Naive thymus-derived CD8-positive, alpha-beta T cell (primary cell): ENCODE measurements around the gene ACSL1. TPM values are rescaled to one million over a fixed set of nuclear protein-coding genes. Genes with fewer than 3 reads are reported as not detected.

Source experiments
- ATAC-seq, 2 donors: fragments of 150-1000 bp; cut with Tn5 transposase in 1 of 2; sonication (Bioruptor Pico), chemical (Tn5 transposase) in 1 of 2; 1 replicate in 1 of 2; 2 replicates in 1 of 2; pipeline ENCODE4 v1.10.0; 2021; ENCODE audit warnings: mild to moderate bottlenecking in 2 of 2, moderate library complexity in 2 of 2
- POLR2A ChIA-PET: fragments of 350-600 bp; sonication (Branson Sonifier 250); formaldehyde crosslinking; loops from one replicate; lab custom pipeline; 2021; ENCODE audit warnings: antibody characterized with exemption; lab: Charles Lee
- DNase-seq, 10 donors: peaks; one replicate each; pipeline versions ENCODE4 v3.0.0 to v3.0.0-alpha.2; 2020 to 2022
- H3K27ac Mint-ChIP-seq, 10 donors: one replicate each; pipeline ENCODE4 v1.8.0; 2020 to 2022; ENCODE audit warnings: mild to moderate bottlenecking in 10 of 10, mixed read lengths in 10 of 10, moderate library complexity in 4 of 10, inconsistent platforms in 1 of 10
- H3K27me3 Mint-ChIP-seq, 5 donors: one replicate each; pipeline ENCODE4 v1.8.0; 2021 to 2022; ENCODE audit warnings: mixed read lengths in 5 of 5
- H3K36me3 Mint-ChIP-seq, 3 donors: one replicate each; pipeline ENCODE4 v1.8.0; 2020 to 2022; ENCODE audit warnings: mixed read lengths in 3 of 3, mild to moderate bottlenecking in 2 of 3, inconsistent platforms in 1 of 3
- H3K4me1 Mint-ChIP-seq, 4 donors: one replicate each; pipeline ENCODE4 v1.8.0; 2021 to 2022; ENCODE audit warnings: mixed read lengths in 4 of 4
- H3K4me3 Mint-ChIP-seq, 10 donors: one replicate each; pipeline ENCODE4 v1.8.0; 2020 to 2022; ENCODE audit warnings: mild to moderate bottlenecking in 10 of 10, mixed read lengths in 10 of 10, moderate library complexity in 6 of 10, inconsistent platforms in 1 of 10
- H3K9me3 Mint-ChIP-seq, 9 donors: one replicate each; pipeline ENCODE4 v1.8.0; 2020 to 2022; ENCODE audit warnings: mixed read lengths in 9 of 9, mild to moderate bottlenecking in 3 of 9, inconsistent platforms in 1 of 9, moderate library complexity in 1 of 9
- polyA plus RNA-seq, 3 donors: library from polyadenylated mRNA; unstranded; fragments of 300-500 nt; fragmentation: Illumina TruSeq; gene quantifications; one replicate each; pipeline ENCODE4 v1.2.3, GENCODE V29; 2021
- total RNA-seq, 8 experiments: library from RNA in 2 of 8; stranded (reverse) in 2 of 8; gene quantifications; one replicate each; pipeline ENCODE4 v1.2.3 and lab custom pipeline; 2021 to 2026

Gene ACSL1
- total and polyA plus RNA-seq, 5 experiments from 2014 or later, result 2.2 to 10.7 (median 3.2) TPM

GRCh38 chr4:184771416-184771815, 54.4 kb downstream of the ACSL1 start:
- no peak for ATAC-seq
- Mint-ChIP-seq H3K4me3 (no peak overlapping the region), H3K27me3 (no peaks in the 10 kb centered on the region), H3K9me3 (no peaks in the 10 kb centered on the region), H3K36me3 (peaks cover 0 to 38% (median 16%) of the 10 kb centered on the region in 3 donors), H3K27ac (no peak overlapping the region), H3K4me1 (no peaks in the 10 kb centered on the region)
- POLR2A ChIA-PET, result no interaction called here
- no peak for DNase-seq

DNA sequence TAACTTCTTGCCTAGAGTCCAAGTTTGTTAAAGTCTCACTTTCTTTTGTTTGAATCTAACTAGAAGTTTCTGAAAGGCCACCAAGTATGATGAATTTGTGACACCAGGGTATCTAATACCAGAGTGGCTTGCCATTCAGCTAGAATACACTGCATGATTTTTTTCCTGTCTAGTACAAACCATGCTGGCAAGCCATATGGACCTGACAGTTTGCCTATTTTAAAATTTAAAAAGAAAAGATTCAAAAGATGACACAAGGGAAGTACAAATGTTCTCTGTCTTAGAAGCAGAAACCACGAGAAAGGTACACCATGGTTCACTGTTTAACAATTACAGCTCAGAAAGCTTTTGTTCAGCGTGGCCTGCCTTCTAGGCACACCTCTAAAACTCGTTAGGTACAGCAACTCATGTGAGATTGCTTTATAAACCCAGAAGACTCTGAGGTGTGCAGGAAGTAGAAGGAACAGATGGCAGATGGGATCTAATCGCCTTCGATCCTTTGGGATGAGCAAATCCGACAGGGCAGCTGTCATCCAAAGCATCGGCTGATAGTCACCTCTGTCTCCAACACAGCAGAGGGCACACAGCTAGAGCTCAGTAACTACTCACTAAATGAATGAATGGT, 56.5 kb downstream of the ACSL1 start:
- Mint-ChIP-seq H3K27me3 (no peaks in the 10 kb centered on the region), H3K27ac (peak overlapping the region in 1 of 10 donors; percentile 67), H3K9me3 (no peaks in the 10 kb centered on the region), H3K4me1 (no peaks in the 10 kb centered on the region), H3K36me3 (peaks cover 0 to 49% (median 15%) of the 10 kb centered on the region in 3 donors), H3K4me3 (no peak overlapping the region)
- no peak for ATAC-seq
- POLR2A ChIA-PET, result no interaction called here
- DNase-seq, result peak in 1 of 10 donors; percentile 22

DNA sequence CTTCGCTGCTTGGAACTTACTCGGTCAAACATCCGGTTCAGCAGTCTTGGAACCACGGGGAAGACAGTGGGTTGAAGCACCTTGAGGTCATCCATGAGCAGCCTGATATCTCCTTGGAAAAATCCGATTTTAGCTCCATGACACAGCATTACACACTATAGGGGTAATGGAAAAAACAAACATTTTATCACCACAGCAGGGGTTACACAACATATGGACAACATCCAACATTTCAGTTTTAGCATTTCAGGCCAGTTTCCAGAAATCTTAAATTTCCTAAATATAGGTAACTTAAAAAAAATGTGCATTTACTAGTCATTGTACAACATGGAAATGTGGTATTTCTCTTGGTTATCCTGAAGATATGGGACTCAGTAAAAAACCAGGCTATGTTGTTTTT, 57.5 kb downstream of the ACSL1 start:
- POLR2A ChIA-PET, result no interaction called here
- DNase-seq (no peak), ATAC-seq (no peak)
- Mint-ChIP-seq H3K4me1 (peaks cover 0 to 3% (median 3%) of the 10 kb centered on the region in 4 donors), H3K27ac (no peak overlapping the region), H3K27me3 (no peaks in the 10 kb centered on the region), H3K4me3 (no peak overlapping the region), H3K9me3 (no peaks in the 10 kb centered on the region), H3K36me3 (peaks cover 0 to 41% (median 13%) of the 10 kb centered on the region in 3 donors)

DNA sequence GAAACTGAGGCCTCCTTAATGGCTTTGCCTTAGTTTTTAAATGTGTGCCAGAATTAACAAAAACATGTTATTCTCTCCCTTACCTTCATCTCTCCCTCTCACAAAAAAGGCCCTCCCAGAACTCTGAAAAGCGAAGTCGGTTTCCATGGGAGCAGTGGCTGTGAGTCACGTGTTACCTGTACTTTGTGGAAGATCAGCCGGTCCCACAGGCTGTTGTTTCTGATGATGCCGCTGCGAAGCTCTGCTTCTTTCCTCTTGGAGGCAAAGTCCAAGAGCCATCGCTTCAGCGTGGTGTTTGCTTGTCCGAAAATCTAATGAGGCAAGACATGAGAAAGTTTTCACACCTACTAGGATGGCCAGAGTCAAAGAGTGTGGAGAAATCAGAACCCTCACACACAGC, 59.3 kb downstream of the ACSL1 start:
- no peaks in the 10 kb centered on the region for H3K27me3 Mint-ChIP-seq
- POLR2A ChIA-PET, result no interaction called here
- peaks cover 2 to 18% (median 14%) of the 10 kb centered on the region in 4 donors for H3K4me1 Mint-ChIP-seq
- DNase-seq (no peak), ATAC-seq (no peak)
- H3K9me3 Mint-ChIP-seq, result no peaks in the 10 kb centered on the region
- peaks cover 0 to 39% (median 18%) of the 10 kb centered on the region in 3 donors for H3K36me3 Mint-ChIP-seq
- H3K4me3 Mint-ChIP-seq, result no peak overlapping the region
- no peak overlapping the region for H3K27ac Mint-ChIP-seq

GRCh38 chr4:184765473-184766340, 60.1 kb downstream of the ACSL1 start:
- H3K9me3 Mint-ChIP-seq, result no peaks in the 10 kb centered on the region
- DNase-seq, result no peak
- no peak for ATAC-seq
- H3K36me3 Mint-ChIP-seq, result peaks cover 0 to 39% (median 18%) of the 10 kb centered on the region in 3 donors
- H3K27ac Mint-ChIP-seq, result peak overlapping the region in 1 of 10 donors; percentile 11
- POLR2A ChIA-PET, result no interaction called here
- H3K27me3 Mint-ChIP-seq, result no peaks in the 10 kb centered on the region
- H3K4me1 Mint-ChIP-seq, result peaks cover 2 to 20% (median 14%) of the 10 kb centered on the region in 4 donors
- no peak overlapping the region for H3K4me3 Mint-ChIP-seq

DNA sequence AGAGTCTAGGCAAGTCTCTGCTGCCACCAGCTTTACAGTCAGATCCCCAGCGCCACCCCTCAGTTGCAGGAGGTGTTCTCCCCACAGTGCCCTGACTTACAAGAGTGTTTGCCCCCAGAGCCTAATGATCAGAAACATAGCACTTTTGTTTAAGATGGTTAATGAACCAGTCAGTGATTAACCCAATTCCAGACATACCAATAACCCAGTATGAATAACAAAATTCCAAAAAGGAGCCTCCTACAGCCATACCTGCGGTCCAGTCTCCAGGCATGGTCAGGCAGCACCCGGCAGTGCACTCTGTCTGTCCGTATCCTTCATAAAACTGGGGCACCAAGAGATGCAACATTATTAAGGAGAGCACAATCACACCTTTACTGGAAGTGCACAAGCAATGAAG, 61.2 kb downstream of the ACSL1 start:
- POLR2A ChIA-PET, result no interaction called here
- peak overlapping the region in 4 of 10 donors; percentile 11 to 71 (median 27) for H3K27ac Mint-ChIP-seq
- peaks cover 0 to 41% (median 20%) of the 10 kb centered on the region in 3 donors for H3K36me3 Mint-ChIP-seq
- H3K4me3 Mint-ChIP-seq, result no peak overlapping the region
- H3K27me3 Mint-ChIP-seq, result no peaks in the 10 kb centered on the region
- peaks cover 2 to 20% (median 14%) of the 10 kb centered on the region in 4 donors for H3K4me1 Mint-ChIP-seq
- no peak for ATAC-seq
- H3K9me3 Mint-ChIP-seq, result no peaks in the 10 kb centered on the region
- no peak for DNase-seq

DNA sequence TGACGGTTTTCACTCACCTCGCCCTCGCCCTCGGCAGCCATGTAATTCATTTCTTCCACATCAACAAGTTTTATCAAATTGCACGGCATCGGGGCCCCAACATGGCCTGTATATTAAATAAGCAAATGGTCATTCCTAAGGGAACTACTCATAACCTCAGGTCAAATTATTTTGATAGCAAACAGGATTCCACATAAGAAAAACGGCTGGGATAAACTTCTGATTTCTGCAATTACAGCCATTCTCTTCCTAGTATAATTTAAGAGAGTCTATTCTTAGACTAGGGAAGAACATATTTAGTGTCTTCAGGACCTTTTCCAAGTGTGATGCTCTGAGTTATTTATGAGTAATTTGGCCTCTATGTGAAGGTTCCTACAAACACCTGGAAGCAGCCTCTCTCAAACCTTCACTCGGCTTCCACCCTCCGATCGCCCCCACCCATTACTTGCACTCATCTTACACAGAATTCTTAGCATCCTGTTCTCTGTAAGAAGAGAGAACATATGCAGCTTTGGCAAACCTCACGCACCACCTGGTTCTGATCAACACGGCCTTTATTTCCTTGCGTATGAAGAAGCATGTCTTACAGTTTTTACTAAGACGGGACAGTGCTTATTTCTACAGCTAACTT, 62.5 kb downstream of the ACSL1 start:
- Mint-ChIP-seq H3K4me3 (peak overlapping the region in 3 of 10 donors; percentile 3 to 7 (median 5)), H3K27ac (peak overlapping the region in 9 of 10 donors; percentile 9 to 95 (median 55)), H3K9me3 (no peaks in the 10 kb centered on the region), H3K27me3 (no peaks in the 10 kb centered on the region), H3K36me3 (peaks cover 0 to 44% (median 24%) of the 10 kb centered on the region in 3 donors), H3K4me1 (peaks cover 2 to 20% (median 14%) of the 10 kb centered on the region in 4 donors)
- DNase-seq, result peak in 2 of 10 donors; percentile 5 to 8
- ATAC-seq, result no peak
- POLR2A ChIA-PET, result interaction anchor here (1.0 kb wide), 1 partner anchor 62 kb away, joined by 3 read pairs; the partner anchor contains the start of gene ACSL1

DNA sequence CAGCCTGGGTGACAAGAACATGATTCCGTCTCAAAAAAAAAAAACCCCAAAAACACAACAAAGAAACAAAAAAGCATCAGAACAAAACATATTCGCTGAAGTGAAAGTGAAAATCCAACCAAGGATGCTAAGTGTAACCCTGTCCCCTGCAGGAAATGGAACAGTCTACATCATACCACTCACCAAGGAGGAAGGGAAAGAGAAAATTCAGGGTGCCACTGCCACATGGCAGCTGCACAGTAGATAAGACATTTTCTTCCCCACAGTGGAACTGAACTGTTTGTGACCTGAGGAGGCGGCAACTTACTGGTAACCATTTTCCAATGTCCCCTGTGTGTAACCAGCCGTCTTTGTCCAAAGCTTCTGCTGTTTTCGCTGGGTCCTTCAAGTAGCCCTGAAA, 63.7 kb downstream of the ACSL1 start:
- Mint-ChIP-seq H3K9me3 (no peaks in the 10 kb centered on the region), H3K36me3 (peaks cover 0 to 37% (median 23%) of the 10 kb centered on the region in 3 donors), H3K27me3 (no peaks in the 10 kb centered on the region), H3K27ac (peak overlapping the region; percentile 79 to 95 (median 86)), H3K4me1 (peaks cover 2 to 20% (median 14%) of the 10 kb centered on the region in 4 donors), H3K4me3 (peak overlapping the region; percentile 55 to 83 (median 66))
- ATAC-seq (peak; percentile 96 to 99), DNase-seq (peak in 6 of 10 donors; percentile 30 to 77 (median 52))
- POLR2A ChIA-PET, result interaction anchor here (0.6 to 1.0 kb wide), 2 partner anchors 63 to 495 kb away, joined by 3 to 8 read pairs; partner anchors contain the start of gene ACSL1

DNA sequence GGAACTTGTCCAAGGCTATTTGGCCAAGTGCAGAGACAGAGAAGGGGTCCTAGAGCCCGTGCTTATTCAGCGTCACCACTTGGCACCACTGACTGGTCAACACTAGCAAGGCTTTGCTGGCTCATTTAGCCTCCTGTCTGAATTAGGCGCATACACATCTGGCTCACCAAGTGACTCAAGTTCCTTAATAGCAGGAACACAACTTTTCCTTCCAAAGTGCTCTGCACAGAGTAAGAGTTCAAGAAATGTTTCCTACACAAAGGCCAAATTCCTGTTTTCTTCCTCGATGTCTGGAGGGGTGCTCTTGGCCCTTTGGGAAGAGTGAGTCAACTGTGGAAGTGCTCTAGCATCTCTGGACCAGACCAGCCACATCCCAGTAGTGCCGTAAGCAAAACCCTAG, 65.1 kb downstream of the ACSL1 start:
- H3K27ac Mint-ChIP-seq, result no peak overlapping the region
- POLR2A ChIA-PET, result no interaction called here

DNA sequence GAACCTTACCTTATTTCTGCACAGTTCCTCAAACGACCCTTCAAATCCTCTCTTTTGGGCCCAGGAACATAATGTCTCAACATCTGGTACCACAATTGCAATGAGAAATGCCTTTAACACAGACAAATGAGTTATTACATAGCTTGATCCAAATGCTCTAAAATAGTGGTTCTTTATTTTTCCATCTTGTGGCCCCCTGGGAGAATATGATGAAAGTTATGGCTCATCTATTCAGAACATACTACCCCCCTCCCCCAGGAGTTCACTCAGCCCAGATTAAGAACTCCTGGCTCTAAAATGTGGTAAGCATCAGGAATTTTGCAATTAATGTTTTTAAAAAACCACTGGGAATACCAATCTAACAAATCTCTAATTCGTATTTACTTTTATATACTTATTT, 68.0 kb downstream of the ACSL1 start:
- ATAC-seq (no peak), DNase-seq (no peak)
- peaks cover 2 to 12% (median 8%) of the 10 kb centered on the region in 4 donors for H3K4me1 Mint-ChIP-seq
- no peaks in the 10 kb centered on the region for H3K9me3 Mint-ChIP-seq
- POLR2A ChIA-PET, result no interaction called here
- H3K36me3 Mint-ChIP-seq, result peaks cover 0 to 28% (median 26%) of the 10 kb centered on the region in 3 donors
- no peak overlapping the region for H3K27ac Mint-ChIP-seq
- no peaks in the 10 kb centered on the region for H3K27me3 Mint-ChIP-seq
- no peak overlapping the region for H3K4me3 Mint-ChIP-seq

More for the DNA sequence above, 65.1 kb downstream of the ACSL1 start:
- no peak overlapping the region for H3K4me3 Mint-ChIP-seq
- ATAC-seq, result no peak
- H3K4me1 Mint-ChIP-seq, result peaks cover 2 to 20% (median 14%) of the 10 kb centered on the region in 4 donors
- no peaks in the 10 kb centered on the region for H3K27me3 Mint-ChIP-seq
- H3K9me3 Mint-ChIP-seq, result no peaks in the 10 kb centered on the region
- H3K36me3 Mint-ChIP-seq, result peaks cover 0 to 39% (median 28%) of the 10 kb centered on the region in 3 donors
- no peak for DNase-seq

- DNase-seq (no peak), ATAC-seq (no peak)
- POLR2A ChIA-PET, result no interaction called here
- no peaks in the 10 kb centered on the region for H3K9me3 Mint-ChIP-seq
- H3K36me3 Mint-ChIP-seq, result peaks cover 0 to 26% (median 23%) of the 10 kb centered on the region in 3 donors
- no peak overlapping the region for H3K4me3 Mint-ChIP-seq
- H3K27ac Mint-ChIP-seq, result peak overlapping the region in 1 of 10 donors; percentile 43
- H3K27me3 Mint-ChIP-seq, result peaks cover 0 to 5% (median 0%) of the 10 kb centered on the region in 5 donors
- H3K4me1 Mint-ChIP-seq, result peaks cover 0 to under 1% (median 0%) of the 10 kb centered on the region in 4 donors
These were observed 69.4 kb downstream of the ACSL1 start for GRCh38 chr4:184756399-184756798.

DNA sequence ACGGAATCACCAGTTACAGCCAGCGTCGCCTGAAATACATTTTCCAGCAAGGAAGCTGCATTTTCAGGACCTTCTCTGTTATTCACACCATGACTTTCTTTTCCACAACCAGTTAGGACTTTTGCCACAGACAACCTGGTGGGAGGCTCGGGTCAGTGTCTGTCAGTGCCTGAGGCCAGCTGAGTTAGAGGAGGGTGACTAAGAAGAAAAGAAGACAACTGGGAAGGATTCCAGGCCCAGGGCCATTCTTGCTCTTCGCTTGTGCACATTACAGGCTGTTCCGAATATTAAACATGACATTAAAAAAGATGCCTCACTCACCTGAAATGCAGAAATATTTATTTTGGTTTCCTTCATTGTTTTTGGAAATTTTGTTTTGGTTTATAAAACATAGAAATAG, 70.5 kb downstream of the ACSL1 start:
- no peak for ATAC-seq
- no peak overlapping the region for H3K27ac Mint-ChIP-seq
- H3K36me3 Mint-ChIP-seq, result peaks cover 0 to 24% (median 22%) of the 10 kb centered on the region in 3 donors

More for the DNA sequence above, 70.5 kb downstream of the ACSL1 start:
- DNase-seq, result no peak
- POLR2A ChIA-PET, result no interaction called here
- Mint-ChIP-seq H3K9me3 (no peaks in the 10 kb centered on the region), H3K4me3 (no peak overlapping the region), H3K27me3 (peaks cover 0 to 11% (median 2%) of the 10 kb centered on the region in 5 donors), H3K4me1 (no peaks in the 10 kb centered on the region)
